OCI-LY1 (cell line): ENCODE results near the gene IDH1.

Source experiments
- H2AFZ ChIP-seq: fragments of 200-600 bp; sonication (generic), shearing (Covaris generic); 2 replicates; pipeline ENCODE4 v1.6.0; 2014; ENCODE audit warnings: antibody characterized with exemption, mild to moderate bottlenecking, low read length
- H3F3A ChIP-seq: fragments of 200-600 bp; sonication (generic), shearing (Covaris generic); 2 replicates; pipeline ENCODE4 v1.6.0; 2014; ENCODE audit warnings: mild to moderate bottlenecking, antibody characterized with exemption, low read length, moderate library complexity; ENCODE audit not compliant: insufficient read depth
- H3K27ac ChIP-seq: fragments of 200-600 bp; sonication (generic); 2 replicates; pipeline ENCODE4 v1.5.1; 2014; ENCODE audit warnings: low read length, mixed run types, mild to moderate bottlenecking, low read depth; ENCODE audit not compliant: poor library complexity, severe bottlenecking
- H3K27me3 ChIP-seq: fragments of 200-600 bp; sonication (generic); 2 replicates; pipeline ENCODE4 v1.6.0; 2014; ENCODE audit warnings: antibody characterized with exemption, mild to moderate bottlenecking, low read length, moderate library complexity; ENCODE audit not compliant: insufficient read depth
- H3K36me3 ChIP-seq: fragments of 200-600 bp; sonication (generic); 2 replicates; pipeline ENCODE4 v1.6.1; 2014; ENCODE audit warnings: mild to moderate bottlenecking, antibody characterized with exemption, low read length, moderate library complexity, mixed read lengths; ENCODE audit not compliant: insufficient read depth
- H3K4me1 ChIP-seq: fragments of 200-600 bp; sonication (generic); 2 replicates; pipeline ENCODE4 v1.5.1; 2014; ENCODE audit warnings: mild to moderate bottlenecking, low read length, moderate library complexity; ENCODE audit not compliant: insufficient read depth, severe bottlenecking
- H3K4me2 ChIP-seq: fragments of 200-600 bp; sonication (generic), shearing (Covaris generic); 2 replicates; pipeline ENCODE4 v1.6.1; 2014; ENCODE audit warnings: low read length
- H3K4me3 ChIP-seq: fragments of 200-600 bp; sonication (generic); 2 replicates; pipeline ENCODE4 v1.5.1; 2014; ENCODE audit warnings: low read length, low read depth, mild to moderate bottlenecking, mixed read lengths; ENCODE audit not compliant: poor library complexity, severe bottlenecking
- H3K79me2 ChIP-seq: fragments of 200-600 bp; shearing (Covaris generic); 2 replicates; pipeline ENCODE4 v1.6.1; 2016; ENCODE audit warnings: mixed run types, low read length, mixed read lengths; ENCODE audit not compliant: insufficient read depth
- H3K9ac ChIP-seq: fragments of 200-600 bp; sonication (generic), shearing (Covaris generic); 2 replicates; pipeline ENCODE4 v1.6.1; 2014; ENCODE audit warnings: mild to moderate bottlenecking, low read length, mixed read lengths
- H3K9me2 ChIP-seq: fragments of 200-600 bp; sonication (generic), shearing (Covaris generic); 2 replicates; pipeline ENCODE4 v1.6.1; 2014; ENCODE audit warnings: low read depth, mild to moderate bottlenecking, low read length, mixed read lengths
- H3K9me3 ChIP-seq: fragments of 200-600 bp; shearing (Covaris generic); 2 replicates; pipeline ENCODE4 v1.6.1; 2014; ENCODE audit warnings: low read length, mixed read lengths
- H4K20me1 ChIP-seq: fragments of 200-600 bp; sonication (generic), shearing (Covaris generic); 2 replicates; pipeline ENCODE4 v1.6.0; 2016; ENCODE audit warnings: mild to moderate bottlenecking, low read length; ENCODE audit not compliant: insufficient read depth
- EZH2 ChIP-seq: fragments of 200-600 bp; sonication (generic), shearing (Covaris generic); IDR thresholded peaks from 2 replicates; pipeline ENCODE4 v1.8.0; 2017; ENCODE audit warnings: borderline replicate concordance, mixed run types, mild to moderate bottlenecking, antibody characterized with exemption, low read length, moderate library complexity, mixed read lengths
- TF ChIP-seq, protein P1 (sequence below): fragments of 200-600 bp; sonication (generic), shearing (Covaris generic); IDR thresholded peaks from 2 replicates; pipeline ENCODE4 v1.5.1; 2017; ENCODE audit warnings: mild to moderate bottlenecking, antibody characterized with exemption, low read length, moderate library complexity, mixed read lengths

The IDH1 gene

GRCh38 chr2:208204166-208204565 lies 50.7 kb downstream of the IDH1 start:
- Histone ChIP-seq H3K4me2 (no peak overlapping the region), H3K4me1 (no peaks in the 10 kb centered on the region), H3K4me3 (no peak overlapping the region), H3K27ac (no peak overlapping the region), H3K79me2 (no peaks in the 10 kb centered on the region), H3K27me3 (no peaks in the 10 kb centered on the region), H3K9me2 (no peaks in the 10 kb centered on the region), H3K9ac (no peak overlapping the region), H3K36me3 (no peaks in the 10 kb centered on the region), H3K9me3 (no peaks in the 10 kb centered on the region), H2AFZ (no peak overlapping the region), H4K20me1 (no peaks in the 10 kb centered on the region), H3F3A (no peaks in the 10 kb centered on the region)
- TF ChIP-seq, protein P1, sequence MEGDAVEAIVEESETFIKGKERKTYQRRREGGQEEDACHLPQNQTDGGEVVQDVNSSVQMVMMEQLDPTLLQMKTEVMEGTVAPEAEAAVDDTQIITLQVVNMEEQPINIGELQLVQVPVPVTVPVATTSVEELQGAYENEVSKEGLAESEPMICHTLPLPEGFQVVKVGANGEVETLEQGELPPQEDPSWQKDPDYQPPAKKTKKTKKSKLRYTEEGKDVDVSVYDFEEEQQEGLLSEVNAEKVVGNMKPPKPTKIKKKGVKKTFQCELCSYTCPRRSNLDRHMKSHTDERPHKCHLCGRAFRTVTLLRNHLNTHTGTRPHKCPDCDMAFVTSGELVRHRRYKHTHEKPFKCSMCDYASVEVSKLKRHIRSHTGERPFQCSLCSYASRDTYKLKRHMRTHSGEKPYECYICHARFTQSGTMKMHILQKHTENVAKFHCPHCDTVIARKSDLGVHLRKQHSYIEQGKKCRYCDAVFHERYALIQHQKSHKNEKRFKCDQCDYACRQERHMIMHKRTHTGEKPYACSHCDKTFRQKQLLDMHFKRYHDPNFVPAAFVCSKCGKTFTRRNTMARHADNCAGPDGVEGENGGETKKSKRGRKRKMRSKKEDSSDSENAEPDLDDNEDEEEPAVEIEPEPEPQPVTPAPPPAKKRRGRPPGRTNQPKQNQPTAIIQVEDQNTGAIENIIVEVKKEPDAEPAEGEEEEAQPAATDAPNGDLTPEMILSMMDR: no peak
- no peak for TF ChIP-seq EZH2

GRCh38 chr2:208195531-208195930 lies 59.3 kb downstream of the IDH1 start:
- no peak overlapping the region for H3K27ac ChIP-seq
- TF ChIP-seq EZH2: no peak
- TF ChIP-seq, protein P1: no peak

GRCh38 chr2:208192611-208193236 lies 62.1 kb downstream of the IDH1 start:
- no peak overlapping the region for H3K9ac ChIP-seq
- H3K9me3 ChIP-seq: no peaks in the 10 kb centered on the region
- H4K20me1 ChIP-seq: no peaks in the 10 kb centered on the region
- no peak overlapping the region for H3K4me3 ChIP-seq
- TF ChIP-seq, protein P1: no peak
- no peak for TF ChIP-seq EZH2
- no peaks in the 10 kb centered on the region for H3K4me1 ChIP-seq
- no peaks in the 10 kb centered on the region for H3K27me3 ChIP-seq
- H3K27ac ChIP-seq: no peak overlapping the region
- H3K9me2 ChIP-seq: no peaks in the 10 kb centered on the region
- H3K4me2 ChIP-seq: no peak overlapping the region
- H3K36me3 ChIP-seq: no peaks in the 10 kb centered on the region
- H2AFZ ChIP-seq: no peak overlapping the region
- H3K79me2 ChIP-seq: no peaks in the 10 kb centered on the region
- no peaks in the 10 kb centered on the region for H3F3A ChIP-seq

More at GRCh38 chr2:208195531-208195930, 59.3 kb downstream of the IDH1 start:
- Histone ChIP-seq H3K27me3 (no peaks in the 10 kb centered on the region), H3F3A (no peaks in the 10 kb centered on the region), H3K36me3 (no peaks in the 10 kb centered on the region), H4K20me1 (no peaks in the 10 kb centered on the region), H3K4me3 (no peak overlapping the region), H3K79me2 (no peaks in the 10 kb centered on the region), H3K9me2 (no peaks in the 10 kb centered on the region), H3K4me1 (no peaks in the 10 kb centered on the region), H3K4me2 (no peak overlapping the region), H2AFZ (no peak overlapping the region), H3K9ac (no peak overlapping the region), H3K9me3 (no peaks in the 10 kb centered on the region)
